ENCODE measurements around the gene GTF3C2. TPM values are rescaled to one million over a fixed set of nuclear protein-coding genes. Genes with fewer than 3 reads are reported as not detected.
A peak's percentile ranks its signal among the peaks of the same experiment; 100 is the strongest.

The GTF3C2 gene
- total RNA-seq, 1 experiment from 2014 or later = 77.7 TPM

DNA sequence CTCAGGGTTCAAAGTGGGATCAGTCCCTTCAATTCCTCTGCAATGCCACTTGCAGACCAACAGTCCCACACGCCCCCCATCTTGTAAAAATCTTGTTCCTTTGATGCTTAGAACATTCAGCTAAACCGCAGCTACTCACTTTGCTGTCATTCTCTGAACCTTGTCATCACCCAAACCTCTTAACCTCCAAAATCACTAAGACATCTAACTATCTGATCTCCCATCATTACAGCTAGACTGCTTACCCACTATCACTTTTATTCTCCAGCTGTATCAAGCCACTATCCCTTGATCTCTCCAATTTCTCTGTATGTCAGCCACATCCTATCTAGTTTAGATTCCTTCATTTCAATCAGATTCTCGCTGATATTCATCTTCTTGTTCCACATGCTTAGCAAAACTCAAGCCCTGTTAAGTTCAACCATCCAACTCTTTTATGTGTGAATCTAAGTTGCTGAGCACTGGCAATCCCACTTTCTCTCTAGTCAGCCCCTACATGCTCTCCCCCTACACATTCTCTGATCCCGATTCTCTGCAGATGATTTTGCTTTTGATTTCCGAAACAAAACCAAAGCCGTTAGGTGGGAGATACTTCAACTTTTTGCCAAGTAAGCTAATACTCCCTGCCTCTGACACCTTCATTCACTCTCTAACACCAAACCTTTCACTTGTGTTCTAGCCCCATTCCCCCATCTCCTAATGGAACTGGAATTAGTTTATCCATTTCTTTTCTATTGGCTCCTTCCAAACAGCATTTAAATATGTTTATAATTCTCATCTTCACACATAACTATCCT lies 4.6 kb downstream of the GTF3C2 start:
- no peak for DNase-seq (ENCODE audit: low read depth, low spot score)
- TF ChIP-seq TCF7L2 (IDR thresholded peaks at IDR 0.05; ENCODE audit: low read depth, low read length) = no peak
- no peak for TF ChIP-seq POLR2AphosphoS5 (IDR thresholded peaks at IDR 0.05; ENCODE audit: low read depth, low read length)
- TF ChIP-seq SIN3A (IDR thresholded peaks at IDR 0.05; ENCODE audit: borderline replicate concordance, insufficient read depth, low read depth, low read length) = no peak
- TF ChIP-seq, protein P1, sequence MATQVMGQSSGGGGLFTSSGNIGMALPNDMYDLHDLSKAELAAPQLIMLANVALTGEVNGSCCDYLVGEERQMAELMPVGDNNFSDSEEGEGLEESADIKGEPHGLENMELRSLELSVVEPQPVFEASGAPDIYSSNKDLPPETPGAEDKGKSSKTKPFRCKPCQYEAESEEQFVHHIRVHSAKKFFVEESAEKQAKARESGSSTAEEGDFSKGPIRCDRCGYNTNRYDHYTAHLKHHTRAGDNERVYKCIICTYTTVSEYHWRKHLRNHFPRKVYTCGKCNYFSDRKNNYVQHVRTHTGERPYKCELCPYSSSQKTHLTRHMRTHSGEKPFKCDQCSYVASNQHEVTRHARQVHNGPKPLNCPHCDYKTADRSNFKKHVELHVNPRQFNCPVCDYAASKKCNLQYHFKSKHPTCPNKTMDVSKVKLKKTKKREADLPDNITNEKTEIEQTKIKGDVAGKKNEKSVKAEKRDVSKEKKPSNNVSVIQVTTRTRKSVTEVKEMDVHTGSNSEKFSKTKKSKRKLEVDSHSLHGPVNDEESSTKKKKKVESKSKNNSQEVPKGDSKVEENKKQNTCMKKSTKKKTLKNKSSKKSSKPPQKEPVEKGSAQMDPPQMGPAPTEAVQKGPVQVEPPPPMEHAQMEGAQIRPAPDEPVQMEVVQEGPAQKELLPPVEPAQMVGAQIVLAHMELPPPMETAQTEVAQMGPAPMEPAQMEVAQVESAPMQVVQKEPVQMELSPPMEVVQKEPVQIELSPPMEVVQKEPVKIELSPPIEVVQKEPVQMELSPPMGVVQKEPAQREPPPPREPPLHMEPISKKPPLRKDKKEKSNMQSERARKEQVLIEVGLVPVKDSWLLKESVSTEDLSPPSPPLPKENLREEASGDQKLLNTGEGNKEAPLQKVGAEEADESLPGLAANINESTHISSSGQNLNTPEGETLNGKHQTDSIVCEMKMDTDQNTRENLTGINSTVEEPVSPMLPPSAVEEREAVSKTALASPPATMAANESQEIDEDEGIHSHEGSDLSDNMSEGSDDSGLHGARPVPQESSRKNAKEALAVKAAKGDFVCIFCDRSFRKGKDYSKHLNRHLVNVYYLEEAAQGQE (IDR thresholded peaks at IDR 0.05; ENCODE audit: insufficient read depth in 1 of 2, low read depth in 2 of 2, low read length in 1 of 2) = no peak
- TF ChIP-seq, protein P2, sequence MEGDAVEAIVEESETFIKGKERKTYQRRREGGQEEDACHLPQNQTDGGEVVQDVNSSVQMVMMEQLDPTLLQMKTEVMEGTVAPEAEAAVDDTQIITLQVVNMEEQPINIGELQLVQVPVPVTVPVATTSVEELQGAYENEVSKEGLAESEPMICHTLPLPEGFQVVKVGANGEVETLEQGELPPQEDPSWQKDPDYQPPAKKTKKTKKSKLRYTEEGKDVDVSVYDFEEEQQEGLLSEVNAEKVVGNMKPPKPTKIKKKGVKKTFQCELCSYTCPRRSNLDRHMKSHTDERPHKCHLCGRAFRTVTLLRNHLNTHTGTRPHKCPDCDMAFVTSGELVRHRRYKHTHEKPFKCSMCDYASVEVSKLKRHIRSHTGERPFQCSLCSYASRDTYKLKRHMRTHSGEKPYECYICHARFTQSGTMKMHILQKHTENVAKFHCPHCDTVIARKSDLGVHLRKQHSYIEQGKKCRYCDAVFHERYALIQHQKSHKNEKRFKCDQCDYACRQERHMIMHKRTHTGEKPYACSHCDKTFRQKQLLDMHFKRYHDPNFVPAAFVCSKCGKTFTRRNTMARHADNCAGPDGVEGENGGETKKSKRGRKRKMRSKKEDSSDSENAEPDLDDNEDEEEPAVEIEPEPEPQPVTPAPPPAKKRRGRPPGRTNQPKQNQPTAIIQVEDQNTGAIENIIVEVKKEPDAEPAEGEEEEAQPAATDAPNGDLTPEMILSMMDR (IDR thresholded peaks at IDR 0.05) = no peak
- TSS peak; percentile 13 for BruUV-seq (replicated peaks)
- Histone ChIP-seq H3K9me3 (ENCODE audit: control insufficient read depth, insufficient read depth, low read depth, low read length) (no peaks in the 10 kb centered on the region), H3K4me1 (ENCODE audit: control insufficient read depth, insufficient read depth, low read length) (peaks cover 19% of the 10 kb centered on the region), H3K4me3 (ENCODE audit: low read depth in 2 of 2, low read length in 2 of 2) (no peak overlapping the region), H3K36me3 (ENCODE audit: control insufficient read depth, insufficient read depth, low read length) (no peaks in the 10 kb centered on the region; the same call in 1 of the 2 replicates), H3K27ac (ENCODE audit: low read length) (no peak overlapping the region), H3K27me3 (ENCODE audit: control insufficient read depth, insufficient read depth, low read length) (no peaks in the 10 kb centered on the region)
- ATAC-seq = no peak
- intact Hi-C loops (cut with micrococcal nuclease; ENCODE audit: unreplicated experiment) (no loop called here), in situ Hi-C loops (cut with HindIII; ENCODE audit: low pct_unique_long_range_greater_than_20kb, low sequenced_read_pairs) (no loop called here)
- ChIA-PET POLR2A (no interaction called here), CTCF (interaction anchor here (0.5 to 0.6 kb wide), 2 partner anchors 8 to 49 kb away, joined by 4 to 5 read pairs; no protein-coding TSS in a partner anchor)

DNA sequence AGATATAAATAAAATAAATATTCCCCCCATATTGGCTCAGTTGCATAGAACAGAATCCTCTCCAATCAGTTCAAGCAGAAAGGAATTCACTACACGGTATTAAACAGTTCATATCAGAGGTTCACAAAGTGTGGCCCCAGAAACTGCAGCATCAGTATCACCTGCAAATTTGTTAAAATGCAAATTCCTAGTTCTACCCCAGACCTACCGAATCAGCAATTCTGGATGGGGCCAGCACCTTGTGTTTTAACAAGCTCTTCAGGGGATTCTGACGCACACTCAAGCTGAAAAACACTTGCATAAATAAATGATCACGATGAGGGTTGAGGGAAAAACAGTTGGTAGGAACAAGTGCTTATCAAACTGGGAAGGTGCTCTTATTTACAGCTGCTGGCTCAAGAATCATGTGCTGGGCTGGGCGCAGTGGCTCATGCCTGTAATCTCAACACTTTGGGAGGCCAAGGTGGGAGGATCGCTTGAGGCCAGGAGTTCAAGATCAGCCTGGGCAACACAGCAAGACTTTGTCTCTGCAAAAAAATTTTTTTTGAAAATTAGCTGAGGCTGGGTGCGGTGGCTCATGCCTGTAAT lies 6.4 kb downstream of the GTF3C2 start:
- CTCF ChIA-PET = no interaction called here
- TF ChIP-seq, protein P1 (IDR thresholded peaks at IDR 0.05; ENCODE audit: insufficient read depth in 1 of 2, low read depth in 2 of 2, low read length in 1 of 2) = no peak
- TF ChIP-seq TCF7L2 (IDR thresholded peaks at IDR 0.05; ENCODE audit: low read depth, low read length) (no peak), POLR2AphosphoS5 (IDR thresholded peaks at IDR 0.05; ENCODE audit: low read depth, low read length) (no peak), SIN3A (IDR thresholded peaks at IDR 0.05; ENCODE audit: borderline replicate concordance, insufficient read depth, low read depth, low read length) (no peak)
- TF ChIP-seq, protein P2 (IDR thresholded peaks at IDR 0.05) = no peak
- in situ Hi-C loops (cut with HindIII; ENCODE audit: low pct_unique_long_range_greater_than_20kb, low sequenced_read_pairs) (no loop called here), intact Hi-C loops (cut with micrococcal nuclease; ENCODE audit: unreplicated experiment) (no loop called here)
- peaks cover 19% of the 10 kb centered on the region for H3K4me1 ChIP-seq (ENCODE audit: control insufficient read depth, insufficient read depth, low read length)
- POLR2A ChIA-PET = no interaction called here
- no peaks in the 10 kb centered on the region for H3K36me3 ChIP-seq (ENCODE audit: control insufficient read depth, insufficient read depth, low read length)
- ATAC-seq (no peak), DNase-seq (ENCODE audit: low read depth, low spot score) (no peak)
- no TSS peak for BruUV-seq (replicated peaks)
- no peaks in the 10 kb centered on the region for H3K27me3 ChIP-seq (ENCODE audit: control insufficient read depth, insufficient read depth, low read length)
- H3K27ac ChIP-seq (ENCODE audit: low read length) = no peak overlapping the region
- no peak overlapping the region for H3K4me3 ChIP-seq (ENCODE audit: low read depth in 2 of 2, low read length in 2 of 2)
- H3K9me3 ChIP-seq (ENCODE audit: control insufficient read depth, insufficient read depth, low read depth, low read length) = no peaks in the 10 kb centered on the region

All from Panc1 (cell line).